Activated CD4-positive, alpha-beta T cell treated with anti-CD3 and anti-CD28 coated beads, Interleukin-2, amount 10 ng/mL, durations not matched to agents 24 days and 14 days (primary cell): ENCODE measurements around the gene GABBR1. TPM values are rescaled to one million over a fixed set of nuclear protein-coding genes. Genes with fewer than 3 reads are reported as not detected.

Source experiments
- DNase-seq: peaks from one replicate; pipeline ENCODE4 v3.0.0; 2022
- H3K27ac Mint-ChIP-seq: one replicate; pipeline ENCODE4 v1.8.0; 2022; ENCODE audit warnings: mild to moderate bottlenecking, mixed read lengths
- H3K27me3 Mint-ChIP-seq: one replicate; pipeline ENCODE4 v1.8.0; 2022; ENCODE audit warnings: mixed read lengths
- H3K36me3 Mint-ChIP-seq: one replicate; pipeline ENCODE4 v1.8.0; 2022; ENCODE audit warnings: low read depth, mild to moderate bottlenecking, mixed read lengths
- H3K4me1 Mint-ChIP-seq: one replicate; pipeline ENCODE4 v1.8.0; 2021; ENCODE audit warnings: mixed read lengths
- H3K4me3 Mint-ChIP-seq: one replicate; pipeline ENCODE4 v1.8.0; 2022; ENCODE audit warnings: mild to moderate bottlenecking, moderate library complexity, mixed read lengths
- H3K9me3 Mint-ChIP-seq: one replicate; pipeline ENCODE4 v1.8.0; 2021; ENCODE audit warnings: mixed read lengths
- intact Hi-C: fragments of 100-400 bp; cut with micrococcal nuclease; formaldehyde crosslinking; loops from one replicate; pipeline ENCODE4 v1.15.1; 2023
- total RNA-seq: library from RNA; stranded (reverse); gene quantifications from 2 replicates; pipeline ENCODE4 v1.2.3, GENCODE V29; 2022

Gene GABBR1
- total RNA-seq, 1 donor from 2014 or later, result 20.4 TPM

- DNase-seq, result no peak
- no peaks in the 10 kb centered on the region for H3K9me3 Mint-ChIP-seq
- peaks cover 19% of the 10 kb centered on the region for H3K27me3 Mint-ChIP-seq
- H3K27ac Mint-ChIP-seq, result no peak overlapping the region
- H3K36me3 Mint-ChIP-seq, result no peaks in the 10 kb centered on the region
- H3K4me3 Mint-ChIP-seq, result no peak overlapping the region
- no peaks in the 10 kb centered on the region for H3K4me1 Mint-ChIP-seq
- intact Hi-C loops, result no loop called here
These were observed 103.9 kb downstream of the GABBR1 start for GRCh38 chr6:29528988-29529560.

DNA sequence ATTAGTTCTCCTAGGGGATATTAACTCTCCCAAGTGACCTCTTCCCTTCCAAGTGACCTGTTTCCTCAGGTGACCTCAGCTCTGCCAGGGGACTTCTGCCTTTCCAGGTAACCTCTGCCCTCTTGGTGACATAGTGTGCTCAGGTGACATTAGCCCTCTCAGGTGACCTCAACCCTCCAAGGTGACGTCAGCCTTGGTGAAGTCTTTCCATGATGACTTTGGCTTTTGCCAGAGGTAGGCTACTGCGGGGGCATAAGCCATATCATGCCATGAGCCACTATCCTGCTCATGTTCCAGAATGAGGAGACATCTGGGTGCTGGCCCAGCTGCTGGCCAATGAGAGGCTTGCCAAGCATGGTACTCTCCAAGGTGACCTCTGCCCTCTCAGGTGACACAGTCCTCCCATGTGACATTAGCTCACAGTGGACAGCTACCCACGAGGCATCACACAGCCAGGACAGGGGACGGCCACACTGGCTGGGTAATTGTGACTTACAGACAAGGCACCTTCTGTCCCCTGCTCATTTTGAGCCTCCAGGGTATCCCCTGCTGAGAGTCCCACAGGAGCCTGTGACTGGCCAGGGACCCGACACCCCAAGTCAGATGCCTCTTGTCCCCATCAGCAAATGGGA is 104.6 kb downstream of the GABBR1 start:
- Mint-ChIP-seq H3K27ac (no peak overlapping the region), H3K4me3 (no peak overlapping the region), H3K27me3 (peaks cover 21% of the 10 kb centered on the region), H3K36me3 (no peaks in the 10 kb centered on the region), H3K4me1 (no peaks in the 10 kb centered on the region), H3K9me3 (no peaks in the 10 kb centered on the region)
- intact Hi-C loops, result no loop called here
- no peak for DNase-seq

DNA sequence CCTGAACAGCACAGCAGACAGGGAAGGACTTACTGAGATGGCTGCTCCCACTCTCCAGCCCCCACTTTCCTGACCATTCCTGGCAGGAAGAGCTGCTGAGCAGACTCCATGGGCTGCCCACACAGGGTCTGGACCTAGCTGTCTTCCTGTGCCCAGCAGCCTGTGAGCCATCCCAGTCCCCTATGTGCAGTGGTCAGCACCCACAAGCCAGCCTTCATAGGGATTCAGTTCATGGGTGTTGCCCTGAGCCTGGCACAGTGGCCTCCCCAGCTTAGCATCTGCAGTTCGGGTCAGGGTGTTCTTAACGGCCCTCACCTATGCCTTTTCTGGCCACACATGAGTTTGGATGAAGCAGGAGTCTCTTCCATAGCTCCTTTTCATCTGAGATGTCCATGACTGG is 105.4 kb downstream of the GABBR1 start:
- H3K27me3 Mint-ChIP-seq, result peaks cover 24% of the 10 kb centered on the region
- no peak overlapping the region for H3K4me3 Mint-ChIP-seq
- no peaks in the 10 kb centered on the region for H3K9me3 Mint-ChIP-seq
- no peaks in the 10 kb centered on the region for H3K36me3 Mint-ChIP-seq
- DNase-seq, result no peak
- no peak overlapping the region for H3K27ac Mint-ChIP-seq
- intact Hi-C loops, result no loop called here
- H3K4me1 Mint-ChIP-seq, result no peaks in the 10 kb centered on the region

DNA sequence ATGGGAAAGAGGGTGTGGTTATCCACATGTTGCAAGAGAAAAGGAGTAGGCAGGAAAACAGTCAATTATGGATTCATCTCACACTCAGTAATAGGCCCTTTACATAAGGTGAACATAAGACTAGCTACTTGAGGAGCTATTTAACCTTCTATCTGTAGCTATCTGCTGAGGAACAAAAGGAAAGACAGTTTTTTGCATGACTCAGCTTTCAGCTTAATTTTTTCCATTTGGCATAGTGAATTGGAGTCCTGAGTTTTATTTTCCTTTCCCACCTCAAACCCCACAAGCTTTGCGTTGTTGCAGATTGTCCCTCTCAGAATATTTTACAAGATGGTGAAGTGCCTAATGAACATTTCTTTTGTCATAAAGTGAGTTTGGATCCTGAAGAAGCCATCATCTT is 105.9 kb downstream of the GABBR1 start:
- Mint-ChIP-seq H3K4me1 (no peaks in the 10 kb centered on the region), H3K36me3 (no peaks in the 10 kb centered on the region), H3K27me3 (peaks cover 25% of the 10 kb centered on the region), H3K9me3 (no peaks in the 10 kb centered on the region), H3K4me3 (no peak overlapping the region), H3K27ac (no peak overlapping the region)
- DNase-seq, result no peak
- intact Hi-C loops, result no loop called here

DNA sequence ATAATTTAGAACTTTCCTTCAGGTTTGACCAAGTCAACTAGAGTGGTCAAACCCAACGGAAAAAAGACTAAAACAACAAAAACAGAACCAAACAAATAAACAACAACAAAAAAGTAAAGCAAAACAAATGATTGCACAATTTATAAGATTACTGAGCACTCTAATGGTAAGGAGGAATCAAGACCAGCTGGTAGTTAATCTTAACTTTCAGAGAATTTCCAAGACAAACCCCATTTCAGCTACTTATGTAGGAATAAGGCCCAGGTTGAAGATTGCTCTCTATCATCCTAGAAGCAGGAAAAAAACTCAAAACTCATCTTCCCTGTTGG is 107.7 kb downstream of the GABBR1 start:
- Mint-ChIP-seq H3K4me3 (no peak overlapping the region), H3K9me3 (no peaks in the 10 kb centered on the region), H3K27ac (no peak overlapping the region), H3K27me3 (peaks cover 29% of the 10 kb centered on the region), H3K36me3 (no peaks in the 10 kb centered on the region), H3K4me1 (no peaks in the 10 kb centered on the region)
- no peak for DNase-seq
- intact Hi-C loops, result no loop called here

- no peak overlapping the region for H3K4me3 Mint-ChIP-seq
- intact Hi-C loops, result no loop called here
- no peak for DNase-seq
- no peaks in the 10 kb centered on the region for H3K36me3 Mint-ChIP-seq
- H3K9me3 Mint-ChIP-seq, result no peaks in the 10 kb centered on the region
- H3K27me3 Mint-ChIP-seq, result peaks cover 29% of the 10 kb centered on the region
- no peaks in the 10 kb centered on the region for H3K4me1 Mint-ChIP-seq
- no peak overlapping the region for H3K27ac Mint-ChIP-seq
These were observed 108.3 kb downstream of the GABBR1 start for GRCh38 chr6:29524444-29525310.

GRCh38 chr6:29524044-29524443 is 108.9 kb downstream of the GABBR1 start:
- intact Hi-C loops, result no loop called here
- Mint-ChIP-seq H3K4me1 (no peaks in the 10 kb centered on the region), H3K4me3 (no peak overlapping the region), H3K9me3 (no peaks in the 10 kb centered on the region), H3K27me3 (peaks cover 29% of the 10 kb centered on the region), H3K27ac (no peak overlapping the region), H3K36me3 (no peaks in the 10 kb centered on the region)
- no peak for DNase-seq

DNA sequence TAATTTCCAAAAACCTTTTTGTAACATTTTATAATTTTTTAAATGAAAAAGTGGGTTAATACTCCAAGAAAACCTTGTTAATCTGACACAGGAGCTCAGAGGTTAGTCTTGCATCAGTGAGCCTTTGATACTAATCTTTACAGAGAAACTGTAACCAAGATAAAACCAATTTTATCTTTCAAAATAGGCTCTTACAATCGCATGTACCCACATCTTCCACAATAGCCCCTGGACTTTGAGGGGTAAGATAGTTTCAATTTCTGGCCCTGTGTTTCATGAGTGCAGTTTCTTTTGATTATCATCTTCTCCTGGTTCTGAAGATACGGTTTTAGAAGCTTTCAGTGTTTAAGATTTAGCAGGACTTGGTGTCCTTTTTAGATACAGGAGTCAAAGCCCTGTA is 110.8 kb downstream of the GABBR1 start:
- Mint-ChIP-seq H3K27me3 (peaks cover 29% of the 10 kb centered on the region), H3K27ac (no peak overlapping the region), H3K4me1 (no peaks in the 10 kb centered on the region), H3K9me3 (no peaks in the 10 kb centered on the region), H3K36me3 (no peaks in the 10 kb centered on the region), H3K4me3 (no peak overlapping the region)
- no peak for DNase-seq
- intact Hi-C loops, result no loop called here

DNA sequence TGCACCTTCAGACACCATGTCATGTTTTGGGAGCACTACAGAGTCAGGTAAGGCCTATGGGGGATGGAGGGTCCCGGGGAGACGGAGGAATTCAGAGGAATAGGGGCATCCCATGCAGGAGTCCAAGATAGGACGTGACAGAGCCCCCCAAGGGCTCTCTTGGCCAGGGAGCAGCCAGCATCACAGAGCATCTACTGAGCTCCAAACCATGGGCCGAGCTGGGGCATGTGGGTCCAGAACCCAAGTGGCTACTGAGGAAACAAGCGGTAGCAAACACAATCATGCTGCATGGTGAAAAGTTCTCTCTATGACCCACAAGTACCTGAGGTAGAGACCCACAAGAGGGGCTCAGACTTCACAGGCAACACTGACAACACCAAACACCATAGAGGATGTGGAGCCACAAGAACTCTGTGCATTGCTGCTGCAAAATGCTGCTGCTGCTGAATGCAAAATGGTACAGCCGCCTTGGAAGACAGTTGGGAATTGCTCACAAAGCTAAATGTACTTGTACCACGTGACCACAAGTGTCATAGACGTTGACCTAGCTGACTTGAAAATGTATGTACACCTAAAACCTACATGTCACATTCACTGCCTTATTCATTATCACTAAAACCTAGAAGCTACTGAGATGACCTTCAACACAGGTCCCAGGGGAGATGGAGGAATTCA is 111.8 kb downstream of the GABBR1 start:
- intact Hi-C loops, result no loop called here
- no peak for DNase-seq

GRCh38 chr6:29520232-29520631 is 112.8 kb downstream of the GABBR1 start:
- Mint-ChIP-seq H3K4me3 (no peak overlapping the region), H3K9me3 (no peaks in the 10 kb centered on the region), H3K27me3 (peaks cover 23% of the 10 kb centered on the region), H3K27ac (no peak overlapping the region), H3K36me3 (no peaks in the 10 kb centered on the region), H3K4me1 (peaks cover 9% of the 10 kb centered on the region)
- DNase-seq, result no peak
- intact Hi-C loops, result no loop called here

More for the DNA sequence above, 111.8 kb downstream of the GABBR1 start:
- no peaks in the 10 kb centered on the region for H3K36me3 Mint-ChIP-seq
- peaks cover 4% of the 10 kb centered on the region for H3K4me1 Mint-ChIP-seq
- H3K9me3 Mint-ChIP-seq, result no peaks in the 10 kb centered on the region
- no peak overlapping the region for H3K27ac Mint-ChIP-seq
- peaks cover 30% of the 10 kb centered on the region for H3K27me3 Mint-ChIP-seq
- H3K4me3 Mint-ChIP-seq, result no peak overlapping the region

DNA sequence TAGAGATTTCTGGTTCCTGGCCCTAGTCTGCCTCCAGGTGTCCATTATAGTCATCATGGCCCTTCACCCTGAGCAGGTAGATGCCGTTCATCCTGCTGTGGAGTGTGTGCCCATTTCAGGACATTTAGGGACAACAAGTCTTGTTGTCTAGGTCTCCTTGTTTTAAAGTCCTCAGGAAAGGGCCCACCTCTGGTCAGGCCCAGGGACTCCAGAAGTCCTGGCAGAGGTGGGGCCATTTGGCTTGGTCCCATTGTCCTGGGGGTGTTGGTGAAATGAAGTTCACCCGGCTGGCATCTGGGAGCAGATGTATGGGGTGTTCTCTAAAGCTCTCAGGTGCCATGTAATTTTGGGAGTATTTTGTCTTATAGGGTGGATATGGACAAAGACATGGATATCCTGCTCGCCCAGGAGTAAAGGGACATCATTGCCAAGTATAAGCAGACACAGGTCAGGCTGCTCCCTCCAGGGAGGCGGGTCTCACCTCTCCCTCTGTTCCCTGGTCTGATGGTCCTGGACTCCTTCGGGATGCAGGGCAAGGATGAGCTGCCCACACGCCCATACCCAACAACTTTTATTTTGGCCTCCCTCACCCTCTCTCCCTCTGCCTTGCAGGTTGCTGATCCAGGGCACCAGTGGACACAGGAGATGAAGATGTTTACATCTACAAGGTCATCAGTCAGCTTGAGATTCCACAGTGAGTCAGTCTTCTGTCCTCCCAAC is 113.5 kb downstream of the GABBR1 start:
- intact Hi-C loops, result no loop called here
- H3K4me3 Mint-ChIP-seq, result no peak overlapping the region
- peaks cover 11% of the 10 kb centered on the region for H3K4me1 Mint-ChIP-seq
- H3K27ac Mint-ChIP-seq, result no peak overlapping the region
- H3K27me3 Mint-ChIP-seq, result peaks cover 24% of the 10 kb centered on the region
- DNase-seq, result no peak
- H3K9me3 Mint-ChIP-seq, result peaks cover 6% of the 10 kb centered on the region
- H3K36me3 Mint-ChIP-seq, result no peaks in the 10 kb centered on the region

DNA sequence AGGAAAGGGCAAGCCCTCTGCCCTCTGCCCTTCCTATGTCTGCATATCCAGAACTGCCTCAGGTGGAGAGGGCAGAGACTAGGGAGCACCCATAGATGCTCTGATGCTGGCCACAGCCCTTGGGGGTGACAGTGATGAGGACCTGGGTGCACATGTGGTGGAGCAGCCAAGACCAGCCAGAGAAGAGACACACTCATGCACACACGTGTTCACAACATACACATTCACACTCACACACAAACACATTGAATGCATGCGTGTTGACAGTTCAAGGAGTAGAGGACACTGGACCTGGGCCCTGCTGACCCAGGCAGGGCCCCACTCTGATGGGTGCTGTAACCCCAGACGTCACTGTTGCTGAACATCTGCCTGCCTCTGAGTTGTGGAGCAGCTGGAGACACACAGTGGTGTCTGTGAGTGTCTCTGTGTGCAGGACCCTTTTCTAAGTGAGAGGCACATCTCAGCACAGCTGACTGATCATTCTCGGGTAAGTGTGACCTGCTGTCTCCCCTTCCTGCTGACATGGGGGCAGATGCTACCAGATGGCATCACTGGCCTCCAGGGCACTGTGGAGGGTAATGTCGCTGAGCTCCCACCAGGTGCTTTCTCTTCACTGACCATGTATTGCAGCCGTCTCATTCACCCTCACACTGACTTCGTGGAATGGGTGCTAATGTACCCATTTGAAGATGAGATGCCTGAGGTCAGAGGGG is 115.1 kb downstream of the GABBR1 start:
- peaks cover 11% of the 10 kb centered on the region for H3K4me1 Mint-ChIP-seq
- no peak for DNase-seq
- no peaks in the 10 kb centered on the region for H3K36me3 Mint-ChIP-seq
- H3K27ac Mint-ChIP-seq, result no peak overlapping the region
- H3K4me3 Mint-ChIP-seq, result no peak overlapping the region
- H3K9me3 Mint-ChIP-seq, result peaks cover 6% of the 10 kb centered on the region
- peaks cover 22% of the 10 kb centered on the region for H3K27me3 Mint-ChIP-seq
- intact Hi-C loops, result no loop called here

DNA sequence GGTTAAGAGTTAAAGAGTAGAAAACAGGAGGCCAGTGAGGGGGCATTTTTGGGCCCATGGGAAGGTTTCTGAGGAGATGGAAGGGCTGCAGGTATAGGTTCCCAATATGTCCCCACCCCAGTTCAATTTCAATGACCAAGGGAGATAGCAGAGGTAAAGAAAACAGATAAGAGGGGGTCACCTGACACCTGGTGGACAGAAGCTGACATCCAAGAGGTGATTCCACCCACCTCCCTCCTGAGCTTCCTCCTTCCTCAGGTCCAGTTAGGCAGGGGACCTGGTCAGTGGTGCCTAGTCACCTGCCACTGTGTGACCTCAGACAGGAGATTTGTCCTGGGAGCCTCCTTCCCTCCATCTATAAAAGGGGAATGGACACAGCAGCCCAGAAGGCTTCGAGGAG is 115.7 kb downstream of the GABBR1 start:
- DNase-seq, result no peak
- peaks cover 21% of the 10 kb centered on the region for H3K27me3 Mint-ChIP-seq
- H3K27ac Mint-ChIP-seq, result no peak overlapping the region
- intact Hi-C loops, result no loop called here
- H3K9me3 Mint-ChIP-seq, result peaks cover 6% of the 10 kb centered on the region
- peaks cover 11% of the 10 kb centered on the region for H3K4me1 Mint-ChIP-seq
- H3K36me3 Mint-ChIP-seq, result no peaks in the 10 kb centered on the region
- H3K4me3 Mint-ChIP-seq, result no peak overlapping the region
